ENCODE results near the gene KATNAL2. TPM values are rescaled to one million over a fixed set of nuclear protein-coding genes. Genes with fewer than 3 reads are reported as not detected.
"Not testable (repeated sequence)": the region's sequence is repeated elsewhere in the genome, so short reads cannot be mapped to it uniquely, and the experiment has no call there.

Gene KATNAL2
- polyA plus RNA-seq, 3 donors = 0.35 to 0.36 TPM; not detected in 1

DNA sequence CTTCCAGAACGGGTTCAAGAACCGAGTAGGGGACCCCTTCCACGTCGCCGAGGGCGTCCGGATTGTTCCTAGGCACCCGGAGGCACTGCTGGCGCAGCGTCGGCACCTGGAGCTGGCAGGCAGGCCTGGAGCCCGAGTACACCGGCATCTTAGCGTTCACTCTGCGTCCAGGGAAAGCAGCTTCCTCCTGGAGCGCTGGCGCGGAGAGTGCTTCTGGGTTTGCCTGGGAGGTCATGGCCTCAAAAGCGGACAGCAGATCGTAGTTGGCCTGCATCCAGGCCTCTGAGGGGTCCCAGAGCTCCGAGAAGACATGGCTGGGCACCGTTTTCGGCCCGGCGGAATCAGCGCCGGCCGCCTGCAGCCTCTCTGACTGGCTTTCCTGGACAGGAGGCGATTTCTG lies 111.3 kb downstream of the KATNAL2 start:
- H3K4me1 Mint-ChIP-seq; H3K4me2 ChIP-seq (replicated peaks; ENCODE audit: extremely low read depth, low read length, poor library complexity, severe bottlenecking); intact Hi-C loops (cut with micrococcal nuclease); H4K20me1 ChIP-seq (ENCODE audit: insufficient read depth, low read length); H3K79me2 ChIP-seq (ENCODE audit: insufficient read depth, low read length); H3K36me3 ChIP-seq (replicated peaks in 1 of 2; ENCODE audit: control insufficient read depth in 1 of 2, insufficient read depth in 2 of 2, low read length in 2 of 2); H3K27ac Mint-ChIP-seq; H2AFZ ChIP-seq (ENCODE audit: insufficient read depth, low read depth, low read length, poor library complexity, severe bottlenecking); H3K27me3 Mint-ChIP-seq (ENCODE audit: low read depth in 3 of 3); H3K27ac ChIP-seq (ENCODE audit: low read depth in 1 of 2, low read length in 2 of 2); H3K4me3 ChIP-seq (replicated peaks in 1 of 3; ENCODE audit: low read depth in 2 of 3, low read length in 3 of 3); H3K9ac ChIP-seq (ENCODE audit: insufficient read depth, low read length, poor library complexity, severe bottlenecking); DNase-seq; H3K4me3 Mint-ChIP-seq; H3K27me3 ChIP-seq (ENCODE audit: control insufficient read depth in 2 of 2, insufficient read depth in 2 of 2, low read length in 2 of 2); H3K36me3 Mint-ChIP-seq; H3K4me1 ChIP-seq (ENCODE audit: control insufficient read depth in 1 of 2, insufficient read depth in 2 of 2, low read length in 2 of 2): not testable (repeated sequence)
- H3K9me3 ChIP-seq (replicated peaks in 1 of 2; ENCODE audit: control insufficient read depth in 1 of 2, insufficient read depth in 1 of 2, low read length in 2 of 2) = peaks cover 36 to 41% of the 10 kb centered on the region in 2 donors
- WGBS (ENCODE audit: insufficient coverage) = no CpG with 5 or more reads among the region's 29 CpGs
- H3K9me3 Mint-ChIP-seq = peaks cover 14 to 26% (median 23%) of the 10 kb centered on the region in 7 donors

DNA sequence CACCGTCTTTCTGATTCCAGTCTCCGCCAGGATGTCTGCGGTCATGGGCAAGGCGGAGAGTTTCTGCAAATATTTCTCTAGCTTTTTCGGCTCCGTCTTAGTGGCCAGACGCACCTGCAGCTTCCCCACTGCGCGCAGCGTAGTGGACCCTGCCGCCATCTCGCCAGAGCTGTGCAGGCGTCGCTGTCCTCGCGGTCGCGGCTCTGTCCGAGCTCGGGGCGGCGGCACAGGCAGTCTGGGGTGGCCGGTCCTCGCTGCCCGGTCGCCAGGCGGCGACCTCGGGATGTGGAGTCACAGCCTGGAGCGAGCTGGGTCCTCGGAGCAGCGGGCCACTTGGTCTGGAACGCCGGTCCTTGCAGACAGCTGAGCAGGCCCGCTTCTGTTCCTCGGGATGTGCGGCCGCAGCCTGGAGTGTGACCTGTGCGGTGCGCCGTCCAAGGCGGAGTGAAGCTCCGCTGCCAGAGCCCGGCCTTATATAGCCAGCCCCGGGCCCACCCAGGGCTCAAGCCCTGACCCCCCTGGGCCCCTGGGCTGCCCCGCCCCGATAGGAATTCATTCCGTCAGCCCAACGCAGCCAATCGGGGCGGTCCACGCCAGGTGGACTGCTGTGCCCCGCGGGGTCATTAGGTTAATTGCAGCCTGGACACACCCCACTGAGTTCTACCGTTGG lies 112.4 kb downstream of the KATNAL2 start:
- H3K36me3 Mint-ChIP-seq; intact Hi-C loops (cut with micrococcal nuclease); H3K79me2 ChIP-seq (ENCODE audit: insufficient read depth, low read length); H3K27ac ChIP-seq (ENCODE audit: low read depth in 1 of 2, low read length in 2 of 2); H3K4me1 ChIP-seq (ENCODE audit: control insufficient read depth in 1 of 2, insufficient read depth in 2 of 2, low read length in 2 of 2); H3K27me3 ChIP-seq (ENCODE audit: control insufficient read depth in 2 of 2, insufficient read depth in 2 of 2, low read length in 2 of 2); H3K36me3 ChIP-seq (replicated peaks in 1 of 2; ENCODE audit: control insufficient read depth in 1 of 2, insufficient read depth in 2 of 2, low read length in 2 of 2); H4K20me1 ChIP-seq (ENCODE audit: insufficient read depth, low read length); H3K4me1 Mint-ChIP-seq; H3K27ac Mint-ChIP-seq; H3K4me3 Mint-ChIP-seq; H3K4me2 ChIP-seq (replicated peaks; ENCODE audit: extremely low read depth, low read length, poor library complexity, severe bottlenecking); H3K4me3 ChIP-seq (replicated peaks in 1 of 3; ENCODE audit: low read depth in 2 of 3, low read length in 3 of 3); DNase-seq; H2AFZ ChIP-seq (ENCODE audit: insufficient read depth, low read depth, low read length, poor library complexity, severe bottlenecking); H3K27me3 Mint-ChIP-seq (ENCODE audit: low read depth in 3 of 3); H3K9ac ChIP-seq (ENCODE audit: insufficient read depth, low read length, poor library complexity, severe bottlenecking): not testable (repeated sequence)
- WGBS (ENCODE audit: insufficient coverage) = no CpG with 5 or more reads among the region's 55 CpGs
- H3K9me3 Mint-ChIP-seq = peaks cover 25 to 36% (median 34%) of the 10 kb centered on the region in 7 donors
- H3K9me3 ChIP-seq (replicated peaks in 1 of 2; ENCODE audit: control insufficient read depth in 1 of 2, insufficient read depth in 1 of 2, low read length in 2 of 2) = peaks cover 45 to 51% of the 10 kb centered on the region in 2 donors

DNA sequence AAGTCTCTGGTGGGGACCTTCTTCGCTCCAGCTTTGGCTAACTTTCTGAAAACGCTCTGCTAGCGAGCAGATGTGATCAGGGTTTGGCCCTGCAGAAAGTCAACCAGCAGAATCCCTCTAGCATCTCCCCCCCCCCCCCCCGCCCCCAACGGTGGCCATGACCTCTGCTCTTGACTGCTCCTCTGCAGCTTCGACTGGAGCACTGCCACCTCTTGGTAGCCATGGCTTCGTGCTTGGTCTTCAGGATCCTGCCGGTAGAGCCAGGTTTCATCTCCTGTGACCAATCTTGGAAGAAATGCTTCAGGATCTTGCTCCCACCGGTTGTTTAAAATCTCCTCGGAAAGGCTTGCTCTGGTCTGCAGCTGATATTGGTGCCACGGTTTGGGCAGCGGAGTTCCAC lies 113.5 kb downstream of the KATNAL2 start:
- H4K20me1 ChIP-seq (ENCODE audit: insufficient read depth, low read length); H3K27ac Mint-ChIP-seq; H3K4me1 ChIP-seq (ENCODE audit: control insufficient read depth in 1 of 2, insufficient read depth in 2 of 2, low read length in 2 of 2); H3K27me3 Mint-ChIP-seq (ENCODE audit: low read depth in 3 of 3); H3K9ac ChIP-seq (ENCODE audit: insufficient read depth, low read length, poor library complexity, severe bottlenecking); H3K4me3 Mint-ChIP-seq; H2AFZ ChIP-seq (ENCODE audit: insufficient read depth, low read depth, low read length, poor library complexity, severe bottlenecking); H3K27ac ChIP-seq (ENCODE audit: low read depth in 1 of 2, low read length in 2 of 2); H3K36me3 ChIP-seq (replicated peaks in 1 of 2; ENCODE audit: control insufficient read depth in 1 of 2, insufficient read depth in 2 of 2, low read length in 2 of 2); intact Hi-C loops (cut with micrococcal nuclease); H3K4me1 Mint-ChIP-seq; H3K4me2 ChIP-seq (replicated peaks; ENCODE audit: extremely low read depth, low read length, poor library complexity, severe bottlenecking); DNase-seq; H3K4me3 ChIP-seq (replicated peaks in 1 of 3; ENCODE audit: low read depth in 2 of 3, low read length in 3 of 3); H3K79me2 ChIP-seq (ENCODE audit: insufficient read depth, low read length); H3K36me3 Mint-ChIP-seq; H3K27me3 ChIP-seq (ENCODE audit: control insufficient read depth in 2 of 2, insufficient read depth in 2 of 2, low read length in 2 of 2): not testable (repeated sequence)
- H3K9me3 ChIP-seq (replicated peaks in 1 of 2; ENCODE audit: control insufficient read depth in 1 of 2, insufficient read depth in 1 of 2, low read length in 2 of 2) = peaks cover 44 to 50% of the 10 kb centered on the region in 2 donors
- 100% methylated on average over 2 of the region's 12 CpGs for WGBS (ENCODE audit: insufficient coverage)
- H3K9me3 Mint-ChIP-seq = peaks cover 29 to 45% (median 39%) of the 10 kb centered on the region in 7 donors
